C4-2B (cell line): ENCODE results near the gene PACSIN2.

ENCODE experiments used
- ZFX ChIP-seq: fragments of 450-650 bp; IDR thresholded peaks from 2 replicates; pipeline ENCODE4 v1.6.1; 2017
- TF ChIP-seq, protein P1 (sequence below): fragments of 450-650 bp; conservative IDR thresholded peaks from 2 replicates; pipeline ENCODE4 v1.5.1; 2017; ENCODE audit warnings: mild to moderate bottlenecking

DNA sequence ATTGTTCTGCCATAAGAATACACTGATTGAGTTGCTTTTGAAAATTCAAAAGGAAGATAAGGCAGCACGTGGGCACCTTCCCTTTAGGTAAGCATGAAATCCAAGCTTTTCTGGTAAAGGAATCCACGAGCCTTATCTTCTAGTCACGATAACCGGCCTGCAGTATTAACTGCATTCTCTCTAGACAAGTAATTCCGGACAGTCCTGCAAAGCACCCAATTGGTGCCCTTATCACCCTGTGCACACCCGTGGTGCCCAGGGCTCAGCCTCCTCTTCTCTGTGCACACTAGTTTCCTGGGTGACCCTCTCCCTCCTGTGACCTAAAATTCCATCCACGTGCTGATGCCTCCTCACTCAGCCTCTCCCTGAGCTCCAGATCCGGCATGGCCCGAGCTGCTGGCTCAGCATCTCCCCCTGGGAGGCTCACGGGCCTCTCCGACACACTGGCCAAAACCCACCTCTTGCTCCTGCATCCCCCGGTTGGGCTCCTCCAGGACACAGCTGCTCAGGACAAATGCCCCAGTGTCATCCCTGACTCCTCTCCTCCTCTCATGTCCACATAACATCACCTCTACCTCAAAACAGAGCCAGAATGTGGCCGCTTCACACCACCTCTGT lies 63.7 kb downstream of the PACSIN2 start:
- TF ChIP-seq, protein P1, sequence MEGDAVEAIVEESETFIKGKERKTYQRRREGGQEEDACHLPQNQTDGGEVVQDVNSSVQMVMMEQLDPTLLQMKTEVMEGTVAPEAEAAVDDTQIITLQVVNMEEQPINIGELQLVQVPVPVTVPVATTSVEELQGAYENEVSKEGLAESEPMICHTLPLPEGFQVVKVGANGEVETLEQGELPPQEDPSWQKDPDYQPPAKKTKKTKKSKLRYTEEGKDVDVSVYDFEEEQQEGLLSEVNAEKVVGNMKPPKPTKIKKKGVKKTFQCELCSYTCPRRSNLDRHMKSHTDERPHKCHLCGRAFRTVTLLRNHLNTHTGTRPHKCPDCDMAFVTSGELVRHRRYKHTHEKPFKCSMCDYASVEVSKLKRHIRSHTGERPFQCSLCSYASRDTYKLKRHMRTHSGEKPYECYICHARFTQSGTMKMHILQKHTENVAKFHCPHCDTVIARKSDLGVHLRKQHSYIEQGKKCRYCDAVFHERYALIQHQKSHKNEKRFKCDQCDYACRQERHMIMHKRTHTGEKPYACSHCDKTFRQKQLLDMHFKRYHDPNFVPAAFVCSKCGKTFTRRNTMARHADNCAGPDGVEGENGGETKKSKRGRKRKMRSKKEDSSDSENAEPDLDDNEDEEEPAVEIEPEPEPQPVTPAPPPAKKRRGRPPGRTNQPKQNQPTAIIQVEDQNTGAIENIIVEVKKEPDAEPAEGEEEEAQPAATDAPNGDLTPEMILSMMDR, result no peak
- no peak for TF ChIP-seq ZFX
